Liver (tissue), 3 donors: ENCODE data around the gene ARHGEF16.

ENCODE experiments used
- CTCF ChIP-seq: fragments of 150-350 bp; IDR thresholded peaks from 2 replicates; pipeline ENCODE4 v1.5.1; 2017; ENCODE audit warnings: improper control_type of control experiment, low read depth, low read length; ENCODE audit not compliant: missing input control
- EGR1 ChIP-seq, 2 donors: IDR thresholded peaks; 2 replicates each; pipeline ENCODE4 v1.6.1; 2016 to 2018; ENCODE audit warnings: antibody characterized with exemption in 2 of 2, low read depth in 2 of 2
- RAD21 ChIP-seq, 2 donors: IDR thresholded peaks; 2 replicates each; pipeline ENCODE4 v1.6.1; 2016; ENCODE audit warnings: antibody characterized with exemption in 2 of 2, mild to moderate bottlenecking in 2 of 2
- YY1 ChIP-seq: IDR thresholded peaks from 2 replicates; pipeline ENCODE4 v1.6.1; 2016; ENCODE audit warnings: antibody characterized with exemption, mild to moderate bottlenecking
- ZBTB33 ChIP-seq: IDR thresholded peaks from 2 replicates; pipeline ENCODE4 v1.6.1; 2016; ENCODE audit warnings: antibody characterized with exemption
- donor health status: healthy.
- donor health status: healthy.

- TF ChIP-seq CTCF (no peak), RAD21 (IDR thresholded peaks at IDR 0.05) (no peak), EGR1 (IDR thresholded peaks at IDR 0.05; ENCODE audit: low read depth in 2 of 2) (no peak), ZBTB33 (no peak), YY1 (no peak)
Observed at GRCh38 chr1:3433076-3433475, 21.4 kb upstream of the ARHGEF16 start.
